Skeletal muscle tissue (tissue), 4 donors: ENCODE measurements around the gene MYO10. TPM values are rescaled to one million over a fixed set of nuclear protein-coding genes. Genes with fewer than 3 reads are reported as not detected.
"Not testable (repeated sequence)": the region's sequence is repeated elsewhere in the genome, so short reads cannot be mapped to it uniquely, and the experiment has no call there.

Source experiments
- H3K27ac ChIP-seq: one replicate; pipeline ENCODE4 v1.7.0; 2013; ENCODE audit warnings: mild to moderate bottlenecking, low read depth, low read length, inconsistent platforms
- H3K27me3 ChIP-seq, 3 donors: one replicate each; pipeline ENCODE4 v1.7.0; 2013; ENCODE audit warnings: low read length in 3 of 3; ENCODE audit not compliant: control insufficient read depth in 3 of 3, insufficient read depth in 3 of 3
- H3K36me3 ChIP-seq, 3 donors: one replicate each; pipeline ENCODE4 v1.7.0; 2013; ENCODE audit warnings: low read length in 3 of 3; ENCODE audit not compliant: control insufficient read depth in 3 of 3, insufficient read depth in 3 of 3
- H3K4me1 ChIP-seq, 3 donors: one replicate each; pipeline ENCODE4 v1.7.0; 2013; ENCODE audit warnings: low read length in 3 of 3, mild to moderate bottlenecking in 3 of 3; ENCODE audit not compliant: control insufficient read depth in 3 of 3, insufficient read depth in 3 of 3
- H3K4me3 ChIP-seq, 3 donors: one replicate each; pipeline ENCODE4 v1.7.0; 2013; ENCODE audit warnings: low read length in 3 of 3
- H3K9ac ChIP-seq, 3 donors: one replicate each; pipeline ENCODE4 v1.7.0; 2013; ENCODE audit warnings: low read length in 3 of 3, mild to moderate bottlenecking in 3 of 3, moderate library complexity in 2 of 3, low read depth in 1 of 3
- H3K9me3 ChIP-seq, 3 donors: one replicate each; pipeline ENCODE4 v1.7.0; 2013; ENCODE audit warnings: low read length in 3 of 3; ENCODE audit not compliant: control insufficient read depth in 3 of 3
- total RNA-seq: library from RNA; depleted of rRNA; stranded (reverse); fragments of >200 nt; gene quantifications from one replicate; pipeline ENCODE4 v1.2.3, GENCODE V29; 2014
- donor health status: Osteomylitis.

Gene MYO10
- total RNA-seq, 1 donor from 2014 or later, result 27.1 TPM

DNA sequence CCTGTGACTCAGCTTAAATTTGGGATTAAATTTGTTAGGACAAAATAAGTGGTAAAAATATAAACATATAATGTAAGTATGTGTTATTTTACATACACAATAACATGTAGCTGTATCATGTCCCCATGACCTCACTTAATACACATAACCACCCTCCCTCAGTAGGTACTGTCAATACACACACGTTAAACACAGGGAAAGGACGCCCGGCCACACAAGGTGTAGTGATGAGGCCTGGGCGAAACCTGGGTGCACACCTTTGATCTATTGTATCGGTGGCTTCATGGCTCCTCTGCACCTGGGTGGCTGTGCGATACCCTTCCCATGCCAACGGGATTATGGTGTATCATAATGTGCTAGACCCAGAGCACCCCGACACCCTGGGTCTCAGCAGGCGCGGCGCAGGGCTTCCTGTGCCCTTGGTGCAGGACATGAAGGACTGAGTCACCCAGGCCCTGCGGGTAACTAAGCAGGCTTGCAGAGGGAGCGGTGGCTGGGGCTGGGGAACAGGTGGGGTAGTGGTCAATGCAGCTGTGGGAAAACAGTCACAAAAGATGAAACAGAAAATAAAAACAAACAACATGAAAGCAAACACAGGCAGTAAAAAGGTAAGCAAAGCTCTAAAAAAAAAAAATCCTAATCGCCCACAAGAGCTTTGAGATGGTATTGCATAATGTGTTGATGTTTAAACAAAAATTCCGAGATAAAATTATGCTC, 191.8 kb downstream of the MYO10 start:
- Histone ChIP-seq H3K36me3 (no peaks in the 10 kb centered on the region), H3K27me3 (no peaks in the 10 kb centered on the region), H3K27ac (no peak overlapping the region), H3K4me1 (peaks cover 0 to 3% (median 0%) of the 10 kb centered on the region in 3 donors), H3K9me3 (no peaks in the 10 kb centered on the region), H3K4me3 (no peak overlapping the region), H3K9ac (no peak overlapping the region)

DNA sequence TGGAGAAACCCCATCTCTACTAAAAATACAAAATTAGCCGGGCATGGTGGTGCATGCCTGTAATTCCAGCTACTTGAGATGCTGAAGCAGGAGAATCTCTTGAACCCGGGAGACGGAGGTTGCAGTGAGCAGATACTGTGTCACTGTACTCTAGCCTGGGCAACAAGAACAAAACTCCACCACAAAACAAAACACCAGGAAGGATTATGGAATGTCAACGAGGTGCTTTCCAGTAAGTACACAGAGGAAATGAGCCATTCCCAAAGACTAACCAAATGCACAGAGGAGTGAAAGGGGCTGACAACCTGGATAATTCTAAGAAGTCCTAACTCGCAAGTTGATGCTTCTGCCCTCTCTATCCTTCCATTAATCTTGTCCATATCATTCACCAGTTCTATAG, 193.2 kb downstream of the MYO10 start:
- H3K27ac ChIP-seq, result no peak overlapping the region
- H3K9ac ChIP-seq, result no peak overlapping the region
- H3K4me3 ChIP-seq, result no peak overlapping the region
- no peaks in the 10 kb centered on the region for H3K9me3 ChIP-seq
- H3K27me3 ChIP-seq, result no peaks in the 10 kb centered on the region
- peaks cover 0 to 3% (median 0%) of the 10 kb centered on the region in 3 donors for H3K4me1 ChIP-seq
- no peaks in the 10 kb centered on the region for H3K36me3 ChIP-seq

DNA sequence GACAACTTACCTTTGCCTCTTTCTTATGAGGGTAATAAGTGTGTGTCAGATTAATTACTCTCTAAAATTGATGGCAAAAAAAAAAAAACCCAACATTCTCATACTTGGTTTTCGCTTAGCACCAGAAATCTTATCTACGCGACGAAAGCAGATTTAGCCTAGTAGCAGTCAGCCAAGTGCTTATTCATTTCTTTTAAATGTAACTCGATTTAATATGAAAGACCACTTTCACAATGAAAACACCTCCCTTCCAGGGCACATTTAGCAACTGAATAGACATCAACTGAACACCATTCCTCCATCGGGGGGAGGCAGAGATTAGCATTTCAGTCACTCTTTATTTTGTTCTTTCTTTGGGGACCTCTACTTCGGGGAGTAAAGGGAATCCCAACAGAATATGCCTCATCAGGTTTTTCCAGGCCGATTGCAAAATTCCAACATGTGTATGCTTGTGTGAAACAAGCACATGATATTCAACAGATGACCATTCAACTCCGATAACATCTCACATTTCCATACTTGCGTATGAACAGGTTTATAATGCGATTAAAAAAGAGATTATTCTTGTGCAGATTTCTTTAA, 195.2 kb downstream of the MYO10 start:
- no peaks in the 10 kb centered on the region for H3K27me3 ChIP-seq
- peaks cover 0 to 6% (median 3%) of the 10 kb centered on the region in 3 donors for H3K4me1 ChIP-seq
- no peaks in the 10 kb centered on the region for H3K9me3 ChIP-seq
- H3K27ac ChIP-seq, result no peak overlapping the region
- no peaks in the 10 kb centered on the region for H3K36me3 ChIP-seq
- H3K4me3 ChIP-seq, result no peak overlapping the region
- H3K9ac ChIP-seq, result no peak overlapping the region

- H3K27me3 ChIP-seq, result no peaks in the 10 kb centered on the region
- H3K36me3 ChIP-seq, result no peaks in the 10 kb centered on the region
- no peak overlapping the region for H3K4me3 ChIP-seq
- H3K4me1 ChIP-seq, result peaks cover 0 to 7% (median 3%) of the 10 kb centered on the region in 3 donors
- no peaks in the 10 kb centered on the region for H3K9me3 ChIP-seq
- H3K27ac ChIP-seq, result no peak overlapping the region
- H3K9ac ChIP-seq, result no peak overlapping the region
Observed at GRCh38 chr5:16740066-16740810, 195.8 kb downstream of the MYO10 start.

DNA sequence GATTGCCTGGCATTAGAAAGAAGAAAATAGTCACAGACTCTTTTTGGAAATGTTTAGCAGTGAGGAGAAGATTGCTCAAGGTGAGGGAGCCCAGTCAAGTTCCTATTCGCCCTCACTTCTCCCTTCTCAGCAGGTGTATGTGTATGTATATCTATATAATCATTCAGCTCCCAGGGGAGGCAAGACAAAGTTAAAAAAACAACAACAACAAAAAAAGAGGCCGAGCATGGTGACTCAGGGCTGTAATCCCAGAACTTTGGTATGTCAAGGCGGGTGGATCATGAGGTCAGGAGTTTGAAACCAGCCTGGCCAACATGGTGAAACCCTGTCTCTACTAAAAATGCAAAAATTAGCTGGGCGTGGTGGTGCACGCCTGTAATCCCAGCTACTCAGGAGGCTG, 197.7 kb downstream of the MYO10 start:
- H3K27me3 ChIP-seq, H3K9ac ChIP-seq, H3K27ac ChIP-seq, H3K4me1 ChIP-seq, H3K9me3 ChIP-seq, H3K36me3 ChIP-seq, H3K4me3 ChIP-seq: not testable (repeated sequence)

GRCh38 chr5:16737620-16738364, 198.3 kb downstream of the MYO10 start:
- Histone ChIP-seq H3K9me3 (no peaks in the 10 kb centered on the region), H3K27ac (no peak overlapping the region), H3K36me3 (no peaks in the 10 kb centered on the region), H3K4me3 (no peak overlapping the region), H3K4me1 (peaks cover 0 to 7% (median 3%) of the 10 kb centered on the region in 3 donors), H3K27me3 (no peaks in the 10 kb centered on the region), H3K9ac (no peak overlapping the region)

GRCh38 chr5:16737209-16737608, 198.9 kb downstream of the MYO10 start:
- Histone ChIP-seq H3K36me3 (no peaks in the 10 kb centered on the region), H3K4me3 (no peak overlapping the region), H3K27me3 (no peaks in the 10 kb centered on the region), H3K27ac (no peak overlapping the region), H3K9me3 (no peaks in the 10 kb centered on the region), H3K9ac (no peak overlapping the region), H3K4me1 (peaks cover 0 to 7% (median 1%) of the 10 kb centered on the region in 3 donors)

DNA sequence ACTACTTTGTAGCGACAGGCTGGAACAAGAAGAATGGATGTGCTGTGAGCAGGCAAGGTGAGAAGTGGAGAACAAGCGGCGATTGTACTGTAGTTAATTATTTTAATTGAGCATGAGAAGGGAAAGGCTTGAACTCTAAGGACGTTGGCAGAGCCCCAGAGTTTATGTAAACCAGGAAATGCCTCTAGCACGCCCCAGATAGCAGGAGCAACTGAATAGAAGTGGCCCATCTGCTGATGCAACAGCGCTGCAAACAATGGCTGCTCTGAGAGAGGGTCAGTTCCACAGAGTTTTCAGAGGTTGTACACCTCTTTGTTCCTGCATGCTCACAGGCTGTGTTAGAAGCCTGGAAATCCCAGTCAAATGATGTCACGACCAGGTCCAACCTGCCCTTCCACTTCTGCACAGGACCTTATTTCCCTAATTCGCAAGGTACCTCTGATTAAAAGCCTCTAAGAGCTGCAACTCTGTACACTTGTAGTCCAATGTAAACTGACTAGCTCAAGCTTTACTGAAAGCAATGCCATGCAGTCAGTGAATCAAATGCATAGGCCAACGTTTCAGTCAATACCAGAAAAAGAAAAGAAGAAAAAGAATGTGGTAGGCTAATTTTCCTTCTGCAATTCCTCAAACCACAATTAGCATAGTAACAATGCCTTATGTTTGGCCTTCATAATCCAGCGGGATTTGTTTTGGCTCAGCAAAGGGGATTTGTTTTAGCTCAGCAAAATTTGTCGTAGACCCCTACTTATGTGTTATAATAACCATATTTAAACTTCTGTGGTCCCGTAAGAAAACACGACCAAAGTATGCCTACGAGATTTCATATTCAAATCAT, 199.7 kb downstream of the MYO10 start:
- no peak overlapping the region for H3K9ac ChIP-seq

More for the DNA sequence above, 199.7 kb downstream of the MYO10 start:
- H3K4me1 ChIP-seq, result peaks cover 0 to 7% (median 0%) of the 10 kb centered on the region in 3 donors
- no peak overlapping the region for H3K27ac ChIP-seq
- H3K4me3 ChIP-seq, result no peak overlapping the region
- no peaks in the 10 kb centered on the region for H3K36me3 ChIP-seq
- no peaks in the 10 kb centered on the region for H3K27me3 ChIP-seq
- H3K9me3 ChIP-seq, result no peaks in the 10 kb centered on the region
